ENCODE data around the gene FBXW4. TPM values are rescaled to one million over a fixed set of nuclear protein-coding genes. Genes with fewer than 3 reads are reported as not detected.

The FBXW4 gene
- polyA plus RNA-seq, 1 donor (not counting 4 experiments of a cell fraction or from before 2014, with no cell fraction given), result 22.3 TPM

GRCh38 chr10:101732096-101732495, 37.1 kb upstream of the FBXW4 start:
- FAIRE-seq, result no peak

GRCh38 chr10:101726115-101726387, 31.1 kb upstream of the FBXW4 start:
- Histone ChIP-seq H3K27ac (ENCODE audit: control insufficient read depth, insufficient read depth, low read length) (no peak overlapping the region), H3K79me2 (ENCODE audit: control insufficient read depth, insufficient read depth, low read length) (no peaks in the 10 kb centered on the region), H3K9me1 (ENCODE audit: control insufficient read depth, extremely low read depth, insufficient read depth, low read length) (no peaks in the 10 kb centered on the region), H3K9ac (ENCODE audit: control insufficient read depth, extremely low read depth, insufficient read depth, low read length) (no peak overlapping the region), H3K4me1 (ENCODE audit: control insufficient read depth, extremely low read depth, insufficient read depth, low read length) (no peaks in the 10 kb centered on the region), H3K36me3 (ENCODE audit: control insufficient read depth in 2 of 2, extremely low read depth in 1 of 2, insufficient read depth in 2 of 2, low read length in 2 of 2) (no peaks in the 10 kb centered on the region), H3K9me3 (ENCODE audit: control insufficient read depth, low read depth, low read length) (no peaks in the 10 kb centered on the region), H3K4me3 (ENCODE audit: control insufficient read depth in 2 of 3, extremely low read depth in 1 of 3, insufficient read depth in 2 of 3, low read depth in 1 of 3, low read length in 3 of 3) (no peak overlapping the region), H2AFZ (ENCODE audit: control insufficient read depth, low read length) (no peak overlapping the region), H4K20me1 (ENCODE audit: control insufficient read depth, extremely low read depth, insufficient read depth, low read length) (no peaks in the 10 kb centered on the region), H3K27me3 (ENCODE audit: control insufficient read depth, extremely low read depth, insufficient read depth, low read length) (peaks cover 3% of the 10 kb centered on the region), H3K4me2 (ENCODE audit: control insufficient read depth, extremely low read depth, insufficient read depth, low read depth, low read length) (no peak overlapping the region)
- TF ChIP-seq CTCF (optimal IDR thresholded peaks at IDR 0.05 in 1 of 3, IDR thresholded peaks at IDR 0.05 in 1 of 3, conservative IDR thresholded peaks at IDR 0.05 in 1 of 3; ENCODE audit: extremely low read depth in 1 of 3, insufficient read depth in 2 of 3, low read length in 3 of 3) (no peak), EZH2 (IDR thresholded peaks at IDR 0.05; ENCODE audit: low read length) (no peak)
- FAIRE-seq (no peak), DNase-seq (ENCODE audit: low read depth, low spot score) (no peak)
- dilution Hi-C loops (cut with MboI; ENCODE audit: extremely low pct_ligation_motif_present, low sequenced_read_pairs), result no loop called here

More at GRCh38 chr10:101732096-101732495, 37.1 kb upstream of the FBXW4 start:
- dilution Hi-C loops (cut with MboI; ENCODE audit: extremely low pct_ligation_motif_present, low sequenced_read_pairs), result no loop called here
- H3K4me3 ChIP-seq (ENCODE audit: control insufficient read depth in 2 of 3, extremely low read depth in 1 of 3, insufficient read depth in 2 of 3, low read depth in 1 of 3, low read length in 3 of 3), result no peak overlapping the region
- no peak overlapping the region for H3K4me2 ChIP-seq (ENCODE audit: control insufficient read depth, extremely low read depth, insufficient read depth, low read depth, low read length)
- no peak for DNase-seq (ENCODE audit: low read depth, low spot score)
- no peak overlapping the region for H2AFZ ChIP-seq (ENCODE audit: control insufficient read depth, low read length)
- H4K20me1 ChIP-seq (ENCODE audit: control insufficient read depth, extremely low read depth, insufficient read depth, low read length), result no peaks in the 10 kb centered on the region
- no peak overlapping the region for H3K27ac ChIP-seq (ENCODE audit: control insufficient read depth, insufficient read depth, low read length)
- H3K9me1 ChIP-seq (ENCODE audit: control insufficient read depth, extremely low read depth, insufficient read depth, low read length), result no peaks in the 10 kb centered on the region
- no peaks in the 10 kb centered on the region for H3K9me3 ChIP-seq (ENCODE audit: control insufficient read depth, low read depth, low read length)
- H3K36me3 ChIP-seq (ENCODE audit: control insufficient read depth in 2 of 2, extremely low read depth in 1 of 2, insufficient read depth in 2 of 2, low read length in 2 of 2), result no peaks in the 10 kb centered on the region
- TF ChIP-seq EZH2 (IDR thresholded peaks at IDR 0.05; ENCODE audit: low read length), result no peak
- TF ChIP-seq CTCF (optimal IDR thresholded peaks at IDR 0.05 in 1 of 3, IDR thresholded peaks at IDR 0.05 in 1 of 3, conservative IDR thresholded peaks at IDR 0.05 in 1 of 3; ENCODE audit: extremely low read depth in 1 of 3, insufficient read depth in 2 of 3, low read length in 3 of 3), result no peak
- H3K27me3 ChIP-seq (ENCODE audit: control insufficient read depth, extremely low read depth, insufficient read depth, low read length), result peaks cover 1% of the 10 kb centered on the region
- H3K9ac ChIP-seq (ENCODE audit: control insufficient read depth, extremely low read depth, insufficient read depth, low read length), result no peak overlapping the region
- no peaks in the 10 kb centered on the region for H3K79me2 ChIP-seq (ENCODE audit: control insufficient read depth, insufficient read depth, low read length)
- H3K4me1 ChIP-seq (ENCODE audit: control insufficient read depth, extremely low read depth, insufficient read depth, low read length), result no peaks in the 10 kb centered on the region
